Keratinocyte (primary cell): ENCODE measurements around the gene DOCK7.

Experiments used
- EZH2 ChIP-seq: IDR thresholded peaks from one replicate; pipeline ENCODE4 v1.6.1; 2012; ENCODE audit warnings: inconsistent platforms, mild to moderate bottlenecking, low read length, moderate library complexity
- TF ChIP-seq, protein P1 (sequence below), 3 experiments: IDR thresholded peaks in 1 of 3; conservative IDR thresholded peaks in 1 of 3; optimal IDR thresholded peaks in 1 of 3; 2 replicates in 2 of 3; 3 replicates in 1 of 3; pipeline versions ENCODE3 to v1.5.1; 2011; ENCODE audit warnings: low read length in 3 of 3, mild to moderate bottlenecking in 3 of 3, moderate library complexity in 2 of 3, control low read depth in 1 of 3, inconsistent platforms in 1 of 3; ENCODE audit not compliant: insufficient read depth in 2 of 3; ENCODE audit errors: extremely low read depth in 1 of 3

GRCh38 chr1:62438163-62438562 lies 250.0 kb downstream of the DOCK7 start:
- TF ChIP-seq, protein P1, sequence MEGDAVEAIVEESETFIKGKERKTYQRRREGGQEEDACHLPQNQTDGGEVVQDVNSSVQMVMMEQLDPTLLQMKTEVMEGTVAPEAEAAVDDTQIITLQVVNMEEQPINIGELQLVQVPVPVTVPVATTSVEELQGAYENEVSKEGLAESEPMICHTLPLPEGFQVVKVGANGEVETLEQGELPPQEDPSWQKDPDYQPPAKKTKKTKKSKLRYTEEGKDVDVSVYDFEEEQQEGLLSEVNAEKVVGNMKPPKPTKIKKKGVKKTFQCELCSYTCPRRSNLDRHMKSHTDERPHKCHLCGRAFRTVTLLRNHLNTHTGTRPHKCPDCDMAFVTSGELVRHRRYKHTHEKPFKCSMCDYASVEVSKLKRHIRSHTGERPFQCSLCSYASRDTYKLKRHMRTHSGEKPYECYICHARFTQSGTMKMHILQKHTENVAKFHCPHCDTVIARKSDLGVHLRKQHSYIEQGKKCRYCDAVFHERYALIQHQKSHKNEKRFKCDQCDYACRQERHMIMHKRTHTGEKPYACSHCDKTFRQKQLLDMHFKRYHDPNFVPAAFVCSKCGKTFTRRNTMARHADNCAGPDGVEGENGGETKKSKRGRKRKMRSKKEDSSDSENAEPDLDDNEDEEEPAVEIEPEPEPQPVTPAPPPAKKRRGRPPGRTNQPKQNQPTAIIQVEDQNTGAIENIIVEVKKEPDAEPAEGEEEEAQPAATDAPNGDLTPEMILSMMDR (optimal IDR thresholded peaks at IDR 0.05 in 1 of 3, IDR thresholded peaks at IDR 0.05 in 1 of 3, conservative IDR thresholded peaks at IDR 0.05 in 1 of 3; ENCODE audit: extremely low read depth in 1 of 3, insufficient read depth in 2 of 3, low read length in 3 of 3) = no peak
- no peak for TF ChIP-seq EZH2
